KBM-7 (cell line): ENCODE results near the gene FOXP1.

Experiments
- DNase-seq: peaks from one replicate; pipeline ENCODE4 v3.0.0-alpha.2; 2015
- in situ Hi-C: fragments of 300-500 bp; cut with MboI; formaldehyde crosslinking; loops from 2 replicates; pipeline ENCODE4 v1.14.3; 2020; ENCODE audit warnings: low sequenced_read_pairs, low pct_unique_long_range_greater_than_20kb, mixed read lengths

FOXP1 gene

DNA sequence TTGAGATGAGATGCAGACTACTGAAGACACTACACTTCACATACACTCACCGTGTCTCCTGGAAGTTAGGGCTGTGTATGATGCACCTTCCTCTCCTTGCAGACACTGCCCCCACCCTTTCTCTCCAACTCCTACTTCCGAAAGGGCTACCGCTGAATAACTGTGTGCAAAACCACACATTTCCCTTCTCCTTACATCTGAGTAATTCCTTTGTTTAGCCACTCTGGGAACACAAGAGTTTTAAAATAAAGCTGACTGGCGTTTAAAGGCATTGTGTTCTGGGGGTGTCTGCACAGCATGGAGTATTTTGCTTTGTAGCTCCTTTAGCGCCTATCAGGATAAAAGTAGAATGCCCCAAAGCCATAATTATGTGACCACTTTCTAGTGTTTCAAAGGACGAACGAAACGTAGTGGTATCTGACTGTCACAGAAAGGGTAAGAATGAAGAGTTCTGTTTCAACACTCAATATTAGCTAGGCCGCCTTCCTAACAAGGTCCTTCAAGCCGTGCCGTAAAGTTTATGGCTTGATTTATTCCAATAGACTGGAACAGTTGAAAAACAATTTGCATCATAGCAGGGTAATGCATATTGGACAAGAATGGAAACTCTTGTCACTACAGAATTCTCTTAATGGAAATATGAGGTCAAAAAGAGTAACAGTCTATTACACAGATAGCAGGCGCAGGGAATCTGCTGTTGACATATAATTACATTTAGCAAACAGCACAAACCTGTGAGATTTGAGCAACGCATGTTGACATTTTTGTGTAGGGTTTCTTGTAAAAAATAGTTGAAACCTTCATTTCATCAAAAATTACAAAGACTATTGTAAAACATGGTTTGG is 619.9 kb downstream of the FOXP1 start:
- DNase-seq, result no peak
- in situ Hi-C loops, result no loop called here

DNA sequence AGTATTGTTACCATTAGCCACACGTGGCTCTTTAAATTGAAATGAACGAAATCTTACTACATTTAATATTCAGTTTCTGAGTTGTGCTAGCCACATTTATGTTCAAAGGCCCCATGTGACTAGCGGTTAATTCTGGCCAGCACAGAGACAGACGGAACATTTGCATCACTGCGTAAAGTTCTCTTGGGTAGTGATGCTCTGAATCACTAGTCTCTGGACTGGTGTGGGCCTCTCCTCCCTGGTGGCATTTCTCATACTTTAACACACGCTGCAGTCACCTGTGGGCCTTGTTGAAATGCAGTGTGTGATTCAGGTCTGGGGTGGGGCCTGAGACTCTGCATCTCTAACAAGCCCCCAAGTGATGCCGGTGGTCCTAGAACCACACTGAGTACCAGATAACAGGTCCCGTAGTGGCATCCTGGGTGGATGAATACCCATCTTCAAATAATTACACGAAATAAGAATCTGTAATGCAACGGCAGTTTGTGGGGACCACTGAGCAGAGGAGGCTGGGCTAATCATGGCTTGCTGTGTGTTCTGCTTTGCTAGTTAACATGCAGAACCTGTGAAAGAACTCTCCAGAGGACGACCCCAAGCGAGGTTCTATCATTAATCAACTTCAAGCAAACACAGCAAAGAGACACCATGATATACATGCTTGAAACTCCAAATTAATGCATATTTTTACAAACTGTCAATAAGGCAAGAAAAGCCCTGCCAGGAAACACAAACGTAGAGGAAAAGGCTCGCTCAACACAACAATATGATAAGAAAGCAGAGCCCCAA is 623.8 kb downstream of the FOXP1 start:
- in situ Hi-C loops, result no loop called here
- no peak for DNase-seq

DNA sequence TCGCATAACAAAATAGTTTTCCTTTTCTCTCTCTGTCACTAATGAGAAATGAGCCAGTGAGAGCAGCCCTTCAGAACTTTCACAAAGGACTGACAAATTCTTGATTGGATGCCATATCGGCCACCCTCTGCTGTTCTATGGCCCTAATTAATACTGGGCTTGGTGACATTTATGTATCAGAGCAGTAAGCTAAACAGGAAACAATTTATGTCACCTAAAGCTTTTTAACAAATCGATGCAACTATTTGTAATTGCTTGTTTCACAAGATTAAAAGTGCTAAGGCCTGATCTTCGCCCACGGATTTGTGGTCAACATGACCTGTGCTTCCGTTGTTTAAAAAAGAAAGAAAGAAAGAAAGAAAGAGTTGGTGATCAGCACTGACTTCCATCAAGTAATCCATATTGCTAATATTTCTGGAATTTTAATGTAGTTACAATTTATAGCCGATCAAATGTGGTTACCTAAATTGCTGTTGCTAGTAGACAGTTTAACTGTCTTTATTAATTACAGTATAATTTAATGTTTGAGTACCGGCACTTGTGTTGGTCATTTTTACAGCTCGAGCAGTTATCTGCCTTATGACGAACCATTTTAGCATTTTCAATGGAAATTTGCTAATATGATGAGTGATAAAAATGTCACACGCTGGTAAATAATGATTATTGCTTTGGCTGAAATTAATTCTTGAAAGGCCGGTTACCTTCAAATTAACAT is 631.3 kb downstream of the FOXP1 start:
- DNase-seq, result no peak
- in situ Hi-C loops, result no loop called here

DNA sequence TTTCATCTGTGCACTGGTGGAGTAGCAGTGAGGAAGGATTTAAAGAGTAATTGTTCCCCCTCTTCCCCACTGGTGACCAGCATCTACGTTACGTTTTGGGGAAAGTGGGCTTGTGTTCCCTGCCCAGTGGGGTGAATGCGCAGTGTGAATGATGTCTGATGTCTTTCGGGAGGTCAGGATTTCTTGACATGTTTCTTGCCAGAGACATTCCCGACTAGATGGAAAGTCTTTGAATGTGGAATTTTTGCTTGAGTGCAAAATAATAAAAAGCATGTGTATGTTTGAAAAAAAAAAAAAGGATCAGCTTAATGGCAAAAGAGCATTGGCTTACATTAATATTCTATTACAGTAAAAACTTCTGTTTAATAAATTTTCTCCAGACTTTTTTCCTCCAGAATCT is 632.2 kb downstream of the FOXP1 start:
- DNase-seq, result no peak
- in situ Hi-C loops, result no loop called here

DNA sequence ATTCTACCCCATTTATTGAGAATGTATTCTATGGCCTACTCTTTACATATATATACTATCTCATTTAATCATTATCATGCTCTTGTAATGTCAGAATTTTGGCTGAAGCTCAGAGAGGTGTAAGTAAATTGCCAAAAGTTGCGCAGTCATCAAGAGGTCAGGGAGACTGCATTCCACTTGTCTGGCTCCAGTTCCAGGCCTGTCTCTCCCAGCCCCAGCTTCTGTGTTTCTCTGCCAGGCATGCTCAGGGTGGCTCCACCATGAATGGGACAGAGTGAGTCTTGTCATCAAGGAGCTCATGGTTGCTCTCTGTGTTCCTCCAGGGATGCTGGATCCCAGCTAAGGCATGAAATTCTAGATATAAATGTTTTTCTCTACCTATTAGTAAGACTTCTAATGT is 635.9 kb downstream of the FOXP1 start:
- DNase-seq, result no peak
- in situ Hi-C loops, result no loop called here

DNA sequence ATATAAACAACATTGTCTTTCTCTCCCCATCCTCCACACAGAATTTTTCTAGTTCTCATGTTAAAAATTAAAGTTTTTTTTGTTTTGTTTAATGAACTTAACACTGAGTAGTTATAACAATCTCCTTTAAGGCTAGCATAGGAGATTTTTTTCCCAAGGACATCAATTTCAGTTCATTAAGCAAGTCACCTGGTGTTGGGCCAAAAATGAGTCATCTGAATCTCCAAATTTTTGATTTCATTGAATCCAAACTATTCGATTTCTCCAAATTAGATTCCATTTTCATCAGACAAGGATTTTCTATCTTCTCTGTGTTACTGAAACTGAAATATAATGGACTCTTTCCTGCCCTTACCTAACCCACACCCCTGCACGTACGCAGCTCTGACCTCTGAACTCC is 639.6 kb downstream of the FOXP1 start:
- in situ Hi-C loops, result no loop called here
- no peak for DNase-seq

DNA sequence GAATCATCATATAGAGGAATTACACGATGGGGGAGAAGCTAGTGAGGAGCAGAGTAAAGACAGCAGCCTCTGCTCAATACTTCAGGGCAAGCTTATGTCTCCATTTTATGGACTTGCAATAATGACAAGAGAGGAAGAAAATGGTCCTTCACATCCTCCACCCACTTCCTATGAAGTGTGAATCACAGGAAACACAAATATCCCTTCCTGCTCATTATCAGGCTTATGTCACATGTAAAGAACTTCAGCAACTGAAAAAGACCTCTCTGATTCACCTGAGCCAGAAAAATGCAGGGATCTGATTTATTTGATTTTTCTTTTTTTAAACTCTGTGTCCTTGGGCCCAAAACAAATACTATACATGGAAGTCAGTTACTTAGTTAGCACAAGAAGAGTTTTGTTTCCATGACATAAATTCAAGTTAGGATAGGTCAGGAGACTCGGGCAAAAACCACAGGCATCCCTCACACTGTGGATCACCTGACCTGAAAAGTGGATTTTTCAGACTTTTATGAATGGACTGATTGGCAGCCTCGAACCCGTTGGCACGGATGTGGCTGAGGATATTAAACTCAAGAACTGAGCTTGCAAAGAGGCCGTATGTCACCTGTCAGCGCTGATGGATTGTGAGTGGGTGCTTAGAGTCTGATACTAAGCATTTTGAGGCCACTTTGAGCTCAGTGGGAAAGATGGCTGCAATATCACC is 650.3 kb downstream of the FOXP1 start:
- DNase-seq, result no peak
- in situ Hi-C loops, result no loop called here

DNA sequence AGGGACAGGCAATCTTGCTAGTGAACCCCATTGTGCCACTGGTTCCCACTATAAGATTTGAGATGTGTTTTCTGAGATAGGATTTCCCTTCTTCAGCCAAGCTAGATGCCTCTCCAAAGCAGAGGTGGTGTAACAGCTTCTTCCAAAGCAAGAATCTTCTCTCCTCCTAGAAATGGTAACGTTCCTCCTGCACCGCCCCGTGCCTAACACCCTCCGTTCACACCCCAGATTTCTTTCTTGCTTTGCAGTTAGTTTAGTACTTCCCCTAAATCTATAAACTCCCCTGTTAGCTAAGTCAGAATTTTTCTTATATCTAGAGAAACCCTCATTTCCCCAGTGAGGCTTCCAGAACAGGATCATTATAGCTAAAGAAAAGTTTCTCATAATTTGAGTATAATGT is 653.5 kb downstream of the FOXP1 start:
- no peak for DNase-seq
- in situ Hi-C loops, result no loop called here

DNA sequence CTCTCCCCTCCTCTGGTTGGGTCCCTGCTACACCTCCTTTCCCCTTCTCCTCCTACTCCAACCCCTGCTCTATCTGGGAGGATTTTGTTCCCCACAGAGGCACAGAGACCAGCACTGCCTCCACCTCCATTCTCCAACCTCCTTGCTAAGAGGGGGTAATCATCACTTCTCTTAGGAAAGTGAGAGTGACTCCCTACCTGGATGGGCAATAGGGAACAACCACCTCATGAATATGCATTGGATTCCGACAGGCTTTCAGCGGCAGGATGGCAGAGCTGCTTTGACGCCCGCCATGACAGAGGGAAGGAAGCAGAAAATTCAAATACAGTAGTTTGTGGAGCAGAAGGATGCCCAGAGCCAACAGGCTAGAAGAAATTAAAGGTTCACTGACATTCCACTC is 656.3 kb downstream of the FOXP1 start:
- no peak for DNase-seq
- in situ Hi-C loops, result no loop called here

DNA sequence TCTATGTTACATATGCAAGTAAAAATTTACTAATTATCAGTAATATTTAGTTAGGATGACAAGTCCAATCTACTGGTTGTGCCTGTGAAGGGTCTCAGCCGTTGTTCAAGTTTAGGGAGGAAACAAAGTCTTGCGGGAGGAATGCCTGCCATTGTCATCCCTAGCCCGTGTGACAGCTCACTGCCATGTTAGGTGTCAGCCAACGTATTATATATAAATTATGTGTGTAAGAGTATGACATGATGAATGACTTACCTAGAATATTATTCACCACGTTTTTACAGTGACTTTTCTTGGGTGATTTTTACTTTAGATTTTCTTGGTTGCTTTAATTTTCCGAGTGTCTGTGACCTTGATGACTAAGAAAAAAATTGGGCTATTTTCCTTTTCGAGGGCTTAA is 656.7 kb downstream of the FOXP1 start:
- DNase-seq, result no peak
- in situ Hi-C loops, result no loop called here

DNA sequence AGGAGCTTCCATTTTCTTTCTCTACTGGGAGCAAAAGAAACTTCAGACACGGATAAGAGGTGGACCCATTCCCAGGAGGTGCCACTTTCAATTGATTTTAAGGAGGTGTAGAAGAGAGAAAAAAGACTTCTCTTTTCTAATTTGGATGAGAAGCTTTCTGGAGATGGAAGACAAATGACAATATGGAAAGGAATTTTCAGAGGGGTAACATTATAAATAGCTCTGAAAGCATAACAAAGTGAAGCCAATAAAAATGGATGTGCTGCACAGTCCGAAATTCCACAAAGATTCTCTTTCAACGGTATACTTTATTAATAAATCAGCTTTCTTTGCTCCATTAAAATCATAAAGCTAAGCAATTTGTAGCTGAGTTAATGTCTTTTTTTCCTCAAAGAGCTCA is 663.9 kb downstream of the FOXP1 start:
- in situ Hi-C loops, result no loop called here
- no peak for DNase-seq

DNA sequence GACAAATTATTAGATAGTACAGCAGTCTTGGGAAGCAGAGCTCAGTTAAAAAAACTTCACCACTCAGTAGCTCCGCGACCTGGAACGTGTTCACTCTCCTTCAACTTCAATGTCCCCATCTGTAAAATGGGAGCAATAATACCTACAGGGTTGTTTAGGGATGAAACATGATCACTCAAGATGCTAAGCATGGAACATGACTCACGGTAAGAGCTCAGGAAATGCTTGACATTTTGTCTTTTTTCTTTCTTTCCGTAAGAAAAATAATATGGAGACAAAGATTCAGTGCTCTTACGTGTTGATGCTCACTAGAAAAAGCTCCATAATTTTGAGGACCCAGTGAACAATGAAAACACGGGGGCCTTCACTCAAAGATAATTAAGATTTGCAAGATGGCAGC is 664.4 kb downstream of the FOXP1 start:
- no peak for DNase-seq
- in situ Hi-C loops, result no loop called here

DNA sequence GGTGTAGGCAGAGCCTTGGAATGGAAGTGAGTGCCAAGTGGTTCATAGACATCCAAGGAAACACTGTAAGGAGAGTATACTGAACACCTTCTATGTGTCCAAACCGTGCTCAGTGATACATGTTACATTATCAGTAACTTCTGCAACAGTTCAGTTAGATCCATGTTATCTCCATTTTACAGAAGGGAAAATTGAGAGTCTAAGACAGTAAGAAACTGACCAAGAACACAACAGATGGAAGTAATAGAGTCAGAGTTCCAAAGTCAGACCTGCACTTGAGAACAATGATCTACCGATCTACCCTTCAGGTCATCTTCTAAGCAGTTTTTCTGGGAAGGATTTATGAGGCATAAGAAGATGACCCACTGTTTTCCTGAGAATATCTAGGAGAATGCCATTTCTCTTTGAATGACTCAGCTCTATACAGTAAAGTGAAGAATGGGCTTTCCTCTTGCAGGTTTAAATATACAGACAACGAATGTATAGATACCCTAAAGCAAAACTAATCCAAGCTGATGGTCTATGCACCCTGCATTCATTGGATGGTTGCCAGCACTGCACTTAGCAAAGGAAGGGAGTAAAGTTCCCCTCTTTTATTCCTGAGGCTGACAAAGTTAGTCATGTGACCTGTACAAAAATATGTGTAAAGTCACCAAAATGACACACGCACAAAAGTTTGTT is 667.0 kb downstream of the FOXP1 start:
- in situ Hi-C loops, result no loop called here
- peak; percentile 75 for DNase-seq

DNA sequence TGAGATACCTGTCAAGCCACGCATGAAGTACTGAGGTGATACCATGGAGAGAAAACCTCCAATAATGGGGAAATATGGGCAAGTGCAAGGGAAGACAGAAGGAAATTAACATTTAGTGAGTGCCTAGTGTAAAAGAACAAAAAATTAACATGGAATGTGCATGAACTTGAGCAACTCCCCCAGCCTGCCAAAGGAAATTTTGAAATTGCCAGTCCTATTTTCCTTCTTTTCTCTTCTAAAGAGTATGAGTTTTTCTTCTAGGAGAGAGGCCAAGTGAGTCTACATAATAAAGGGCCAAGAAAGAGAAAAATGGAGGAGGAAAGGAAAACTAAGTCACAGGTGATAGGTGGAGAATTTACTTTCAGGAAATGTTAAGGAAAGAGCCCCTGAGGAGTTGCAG is 668.7 kb downstream of the FOXP1 start:
- in situ Hi-C loops, result no loop called here

DNA sequence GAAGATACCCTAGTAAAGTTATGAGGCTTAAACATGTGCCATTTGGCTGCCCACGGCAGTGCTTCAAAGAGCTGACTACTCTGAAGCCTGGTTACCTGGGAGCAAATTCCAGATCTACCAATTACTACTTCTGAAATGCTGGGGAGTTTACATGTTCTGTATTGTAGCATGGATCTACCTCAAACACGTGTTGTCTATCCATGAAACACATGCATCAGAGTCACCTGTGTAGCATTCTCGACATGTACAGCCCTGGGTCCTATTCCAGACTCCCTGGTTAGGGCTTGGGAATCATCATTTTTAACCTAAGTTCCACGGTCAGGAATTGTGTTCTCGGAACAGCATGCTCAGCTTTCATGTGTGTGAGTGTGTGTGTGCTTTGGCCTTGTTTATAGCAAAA is 671.8 kb downstream of the FOXP1 start:
- DNase-seq, result no peak
- in situ Hi-C loops, result no loop called here

More for the DNA sequence above, 668.7 kb downstream of the FOXP1 start:
- DNase-seq, result no peak

DNA sequence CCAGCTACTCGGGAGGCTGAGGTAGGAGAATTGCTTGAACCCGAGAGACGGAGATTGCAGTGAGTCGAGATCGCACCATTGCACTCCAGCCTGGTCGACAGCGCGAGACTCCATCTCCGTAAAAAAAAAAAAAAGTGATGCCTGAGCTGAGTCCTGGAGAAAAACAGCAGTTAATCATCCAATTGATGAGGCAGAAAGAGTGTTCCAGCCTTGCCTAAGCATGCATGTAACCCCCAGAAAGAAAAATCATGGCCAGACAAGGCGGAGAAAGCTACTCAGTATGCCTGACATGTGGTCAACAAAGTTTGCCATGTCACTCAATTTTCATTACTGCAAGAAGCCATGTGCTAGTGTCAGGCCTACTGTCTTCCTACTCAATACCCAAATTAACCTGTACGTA is 678.0 kb downstream of the FOXP1 start:
- no peak for DNase-seq
- in situ Hi-C loops, result no loop called here
